Common myeloid progenitor, CD34-positive (primary cell): ENCODE data around the gene PPP2R3A.
"Not testable (repeated sequence)": the region's sequence is repeated elsewhere in the genome, so short reads cannot be mapped to it uniquely, and the experiment has no call there.

Experiments
- CTCF ChIA-PET: fragments of 350-600 bp; sonication (Branson Sonifier 250); formaldehyde crosslinking; loops from one replicate; lab custom pipeline; 2021; ENCODE audit warnings: antibody characterized with exemption; lab: Charles Lee
- POLR2A ChIA-PET: fragments of 350-600 bp; sonication (Branson Sonifier 250); formaldehyde crosslinking; loops from one replicate; lab custom pipeline; 2021; ENCODE audit warnings: antibody characterized with exemption; lab: Charles Lee
- DNase-seq, 3 donors: peaks; one replicate each; pipeline versions ENCODE4 v3.0.0 to v3.0.0-alpha.2; 2013
- H3K27ac ChIP-seq, 2 experiments: 1 replicate in 1 of 2; 2 replicates in 1 of 2; pipeline ENCODE4 v1.7.0; 2013; ENCODE audit warnings: inconsistent platforms in 2 of 2, low read length in 2 of 2, mild to moderate bottlenecking in 2 of 2, low read depth in 1 of 2, moderate library complexity in 1 of 2; ENCODE audit not compliant: severe bottlenecking in 2 of 2, insufficient read depth in 1 of 2, poor library complexity in 1 of 2
- H3K27me3 ChIP-seq, 5 experiments: replicated peaks in 2 of 5; 1 replicate in 3 of 5; 2 replicates in 2 of 5; pipeline versions ENCODE4 v1.6.1 to v1.7.0; 2013; ENCODE audit warnings: low read length in 4 of 5, mild to moderate bottlenecking in 2 of 5, moderate library complexity in 2 of 5, inconsistent platforms in 1 of 5; ENCODE audit not compliant: insufficient read depth in 5 of 5, control insufficient read depth in 4 of 5
- H3K36me3 ChIP-seq, 4 experiments: 1 replicate in 2 of 4; 2 replicates in 2 of 4; pipeline versions ENCODE4 v1.6.1 to v1.7.0; 2013; ENCODE audit warnings: low read length in 3 of 4, control low read depth in 1 of 4, mild to moderate bottlenecking in 1 of 4; ENCODE audit not compliant: control insufficient read depth in 4 of 4, insufficient read depth in 4 of 4
- H3K4me1 ChIP-seq, 4 experiments: 1 replicate in 3 of 4; 2 replicates in 1 of 4; pipeline versions ENCODE4 v1.6.1 to v1.7.1; 2013; ENCODE audit warnings: low read length in 3 of 4, mild to moderate bottlenecking in 3 of 4, control low read depth in 1 of 4, inconsistent platforms in 1 of 4, moderate library complexity in 1 of 4; ENCODE audit not compliant: control insufficient read depth in 4 of 4, insufficient read depth in 4 of 4; ENCODE audit errors: control extremely low read depth in 1 of 4
- H3K4me3 ChIP-seq, 7 experiments: 1 replicate in 4 of 7; 2 replicates in 3 of 7; pipeline versions ENCODE4 v1.5.1 to v1.7.0; 2013; ENCODE audit warnings: mild to moderate bottlenecking in 7 of 7, low read length in 6 of 7, moderate library complexity in 6 of 7, inconsistent platforms in 2 of 7, low read depth in 2 of 7, control low read depth in 1 of 7; ENCODE audit not compliant: insufficient read depth in 4 of 7, control insufficient read depth in 1 of 7; ENCODE audit errors: extremely low read depth in 1 of 7
- H3K9me3 ChIP-seq, 5 experiments: 1 replicate in 4 of 5; 2 replicates in 1 of 5; pipeline versions ENCODE4 v1.6.1 to v1.7.1; 2013; ENCODE audit warnings: low read length in 4 of 5, mild to moderate bottlenecking in 2 of 5, inconsistent platforms in 1 of 5, low read depth in 1 of 5, moderate library complexity in 1 of 5; ENCODE audit not compliant: control insufficient read depth in 4 of 5, insufficient read depth in 2 of 5; ENCODE audit errors: control extremely low read depth in 1 of 5
- WGBS: methylation state at CpG from one replicate; pipeline ENCODE4 v1.1.5; 2013; ENCODE audit not compliant: insufficient coverage; 5-methylcytosine and 5-hydroxymethylcytosine counted together

PPP2R3A gene

GRCh38 chr3:135922903-135923250 is 42.7 kb upstream of the PPP2R3A start:
- POLR2A ChIA-PET: interaction anchor here (0.6 kb wide), 1 partner anchor 120 kb away, joined by 4 read pairs; no protein-coding TSS in a partner anchor
- no peak overlapping the region for H3K27ac ChIP-seq
- WGBS: 100% methylated on average over 2 of the region's 3 CpGs

DNA sequence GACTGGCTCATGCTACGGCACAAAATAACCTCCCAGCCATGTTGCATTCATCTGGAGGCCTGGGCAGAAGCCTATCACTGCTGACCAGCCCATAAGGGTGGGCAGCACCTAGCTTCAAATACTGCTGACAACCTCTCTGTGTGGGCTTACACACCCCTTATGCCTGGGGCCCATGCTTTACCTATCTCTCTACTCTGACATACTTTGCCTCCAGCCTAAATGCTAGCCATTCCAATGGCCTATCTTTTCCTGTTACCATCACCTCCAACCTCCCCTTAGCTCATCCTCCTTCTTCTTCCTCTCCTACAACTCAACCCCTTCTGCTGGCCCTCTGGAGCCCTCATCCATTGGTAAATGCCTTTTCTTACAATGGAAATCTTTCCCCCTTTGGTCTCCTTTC is 41.0 kb upstream of the PPP2R3A start:
- H3K9me3 ChIP-seq: no peaks in the 10 kb centered on the region
- H3K27me3 ChIP-seq: no peaks in the 10 kb centered on the region
- H3K4me1 ChIP-seq: no peaks in the 10 kb centered on the region
- H3K36me3 ChIP-seq: no peaks in the 10 kb centered on the region
- H3K4me3 ChIP-seq: no peak overlapping the region
- ChIA-PET POLR2A (no interaction called here), CTCF (interaction anchor here (1.0 kb wide), 1 partner anchor 117 kb away, joined by 3 read pairs; no protein-coding TSS in a partner anchor)
- H3K27ac ChIP-seq: no peak overlapping the region
- 100% methylated on average over 1 of the region's 1 CpG for WGBS
- DNase-seq: no peak

More at GRCh38 chr3:135922903-135923250, 42.7 kb upstream of the PPP2R3A start:
- no peaks in the 10 kb centered on the region for H3K4me1 ChIP-seq
- H3K4me3 ChIP-seq: no peak overlapping the region
- no peaks in the 10 kb centered on the region for H3K36me3 ChIP-seq
- CTCF ChIA-PET: interaction anchor here (0.7 to 8.0 kb wide), 5 partner anchors 9 to 471 kb away, joined by 3 to 95 read pairs (median 3); no protein-coding TSS in a partner anchor
- H3K27me3 ChIP-seq: no peaks in the 10 kb centered on the region
- H3K9me3 ChIP-seq: no peaks in the 10 kb centered on the region
- DNase-seq: no peak

- no peaks in the 10 kb centered on the region for H3K27me3 ChIP-seq
- POLR2A ChIA-PET: no interaction called here
These were observed 38.9 kb upstream of the PPP2R3A start for GRCh38 chr3:135926664-135927063.

GRCh38 chr3:135927155-135927554 is 38.4 kb upstream of the PPP2R3A start:
- Histone ChIP-seq H3K27me3 (no peaks in the 10 kb centered on the region), H3K27ac (no peak overlapping the region), H3K9me3 (no peaks in the 10 kb centered on the region), H3K4me1 (no peaks in the 10 kb centered on the region), H3K4me3 (no peak overlapping the region), H3K36me3 (no peaks in the 10 kb centered on the region)
- DNase-seq: no peak
- POLR2A ChIA-PET: no interaction called here
- CTCF ChIA-PET: interaction anchor here (1.2 kb wide), 1 partner anchor 115 kb away, joined by 5 read pairs; no protein-coding TSS in a partner anchor
- 85% methylated on average over 1 of the region's 1 CpG for WGBS

More at GRCh38 chr3:135926664-135927063, 38.9 kb upstream of the PPP2R3A start:
- no peak for DNase-seq
- Histone ChIP-seq H3K36me3 (no peaks in the 10 kb centered on the region), H3K9me3 (no peaks in the 10 kb centered on the region), H3K27ac (no peak overlapping the region), H3K4me3 (no peak overlapping the region), H3K4me1 (no peaks in the 10 kb centered on the region)
- 100% methylated on average over 2 of the region's 3 CpGs for WGBS
- CTCF ChIA-PET: no interaction called here

- ChIA-PET POLR2A (no interaction called here), CTCF (no interaction called here)
- WGBS: no CpG with 5 or more reads among the region's 1 CpG
- Histone ChIP-seq H3K4me1 (no peaks in the 10 kb centered on the region), H3K4me3 (no peak overlapping the region), H3K36me3 (no peaks in the 10 kb centered on the region), H3K27ac (no peak overlapping the region), H3K27me3 (no peaks in the 10 kb centered on the region), H3K9me3 (no peaks in the 10 kb centered on the region)
- DNase-seq: no peak
These were observed 35.9 kb upstream of the PPP2R3A start for GRCh38 chr3:135929670-135930069.

DNA sequence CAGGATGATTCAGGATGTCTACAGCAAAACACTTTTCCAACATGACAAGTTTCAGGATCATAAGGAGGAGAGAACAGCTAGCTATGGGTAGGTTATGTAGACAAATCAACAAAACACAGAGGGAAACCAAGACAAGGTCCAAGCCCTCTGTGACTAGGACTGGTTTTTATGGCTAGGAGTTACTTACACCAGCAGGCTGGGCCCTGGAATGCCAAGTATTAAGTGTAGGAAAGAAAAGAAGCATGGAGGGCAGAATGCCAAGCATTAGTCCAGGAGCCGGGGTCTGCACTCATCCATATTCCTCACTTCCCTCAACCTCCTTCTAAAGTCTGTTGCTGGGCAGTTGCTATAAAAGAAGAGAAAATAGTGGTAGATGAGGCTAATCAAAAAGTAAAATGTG is 35.3 kb upstream of the PPP2R3A start:
- no CpG with 5 or more reads among the region's 1 CpG for WGBS
- no peak overlapping the region for H3K4me3 ChIP-seq
- H3K36me3 ChIP-seq: no peaks in the 10 kb centered on the region
- H3K27ac ChIP-seq: no peak overlapping the region
- no peak for DNase-seq
- no peaks in the 10 kb centered on the region for H3K27me3 ChIP-seq
- no peaks in the 10 kb centered on the region for H3K4me1 ChIP-seq
- CTCF ChIA-PET: no interaction called here
- POLR2A ChIA-PET: no interaction called here
- H3K9me3 ChIP-seq: no peaks in the 10 kb centered on the region

GRCh38 chr3:135935171-135935570 is 30.4 kb upstream of the PPP2R3A start:
- 100% methylated on average over 2 of the region's 5 CpGs for WGBS
- H3K27ac ChIP-seq, POLR2A ChIA-PET, H3K36me3 ChIP-seq, H3K9me3 ChIP-seq, H3K4me1 ChIP-seq, H3K27me3 ChIP-seq, DNase-seq, H3K4me3 ChIP-seq: not testable (repeated sequence)
- CTCF ChIA-PET: interaction anchor here (1.7 kb wide), 1 partner anchor 12 kb away, joined by 4 read pairs; no protein-coding TSS in a partner anchor
